IMR-90 (cell line): Measurements from ENCODE around the gene RETN. TPM values are rescaled to one million over a fixed set of nuclear protein-coding genes. Genes with fewer than 3 reads are reported as not detected.

ENCODE experiments used
- ATAC-seq: fragments of 200-7000 bp; cut with Tn5 transposase; 2 replicates; pipeline ENCODE4 v1.9.1; 2020; ENCODE audit warnings: low read depth, mild to moderate bottlenecking, moderate library complexity
- BruUV-seq: library from RNA; stranded (reverse); fragments of 400-500 nt; replicated peaks from 2 replicates; lab custom pipeline; 2021; lab: Mats Ljungman, UMichigan
- CTCF ChIA-PET: fragments of 300-600 bp; formaldehyde crosslinking; extraction: SDS; loops from one replicate; lab custom pipeline; 2021; ENCODE audit warnings: antibody characterized with exemption; lab: Yijun Ruan, JAX
- POLR2A ChIA-PET: fragments of 300-600 bp; sonication (Branson Sonifier 250); formaldehyde crosslinking; loops from one replicate; lab custom pipeline; 2022; ENCODE audit warnings: antibody characterized with exemption; ENCODE audit not compliant: unreplicated experiment; lab: Charles Lee
- DNase-seq: peaks from one replicate; pipeline ENCODE4 v3.0.0; 2013
- H2AFZ ChIP-seq: replicated peaks from 2 replicates; pipeline ENCODE3; 2013; ENCODE audit warnings: low read length, mild to moderate bottlenecking; ENCODE audit not compliant: poor library complexity
- H2AK5ac ChIP-seq: 2 replicates; pipeline ENCODE4 v1.6.1; 2013; ENCODE audit warnings: low read depth, low read length, inconsistent platforms
- H2AK9ac ChIP-seq: replicated peaks from 2 replicates; pipeline ENCODE3; 2013; ENCODE audit warnings: mild to moderate bottlenecking, low read depth, low read length, moderate library complexity; ENCODE audit not compliant: poor library complexity
- H2BK120ac ChIP-seq: 2 replicates; pipeline ENCODE4 v1.6.1; 2013; ENCODE audit warnings: low read depth, low read length, inconsistent platforms
- H2BK15ac ChIP-seq: 3 replicates; pipeline ENCODE4 v1.6.1; 2013; ENCODE audit warnings: low read depth, low read length, inconsistent platforms
- H2BK20ac ChIP-seq: 2 replicates; pipeline ENCODE4 v1.6.1; 2013; ENCODE audit warnings: low read depth, mild to moderate bottlenecking, inconsistent platforms, low read length, moderate library complexity
- H2BK5ac ChIP-seq: 2 replicates; pipeline ENCODE4 v1.6.1; 2013; ENCODE audit warnings: mild to moderate bottlenecking, low read depth, low read length, inconsistent platforms; ENCODE audit not compliant: poor library complexity, severe bottlenecking
- H3K14ac ChIP-seq: replicated peaks from 2 replicates; pipeline ENCODE4 v1.6.1; 2013; ENCODE audit warnings: low read depth, low read length, inconsistent platforms
- H3K18ac ChIP-seq: 2 replicates; pipeline ENCODE4 v1.6.1; 2013; ENCODE audit warnings: low read depth, low read length, control low read depth
- H3K23ac ChIP-seq: 2 replicates; pipeline ENCODE4 v1.6.1; 2013; ENCODE audit warnings: low read depth, low read length, inconsistent platforms
- H3K27ac ChIP-seq: 2 replicates; pipeline ENCODE4 v1.5.1; 2013; ENCODE audit warnings: mild to moderate bottlenecking, control low read depth, low read length; ENCODE audit not compliant: insufficient read depth
- H3K27me3 ChIP-seq: 2 replicates; pipeline ENCODE4 v1.6.1; 2013; ENCODE audit warnings: low read length; ENCODE audit not compliant: control insufficient read depth, insufficient read depth
- H3K36me3 ChIP-seq: 2 replicates; pipeline ENCODE4 v1.6.1; 2013; ENCODE audit warnings: low read length, mixed read lengths; ENCODE audit not compliant: control insufficient read depth, insufficient read depth
- H3K4ac ChIP-seq: 2 replicates; pipeline ENCODE4 v1.6.1; 2013; ENCODE audit warnings: low read depth, low read length, inconsistent platforms
- H3K4me1 ChIP-seq: 2 replicates; pipeline ENCODE4 v1.6.1; 2013; ENCODE audit warnings: low read length, mixed read lengths; ENCODE audit not compliant: control insufficient read depth, insufficient read depth
- H3K4me2 ChIP-seq: 2 replicates; pipeline ENCODE4 v1.6.1; 2013; ENCODE audit warnings: low read depth, mild to moderate bottlenecking, control low read depth, low read length, moderate library complexity
- H3K4me3 ChIP-seq: 2 replicates; pipeline ENCODE4 v1.5.1; 2013; ENCODE audit warnings: low read depth, mild to moderate bottlenecking, control low read depth, low read length, moderate library complexity; ENCODE audit not compliant: insufficient read depth
- H3K56ac ChIP-seq: 2 replicates; pipeline ENCODE4 v1.6.1; 2013; ENCODE audit warnings: low read length, inconsistent platforms; ENCODE audit not compliant: insufficient read depth; ENCODE audit errors: extremely low read depth
- H3K79me1 ChIP-seq, 2 experiments: 2 replicates each; pipeline ENCODE4 v1.6.1; 2013; ENCODE audit warnings: low read length in 2 of 2, inconsistent platforms in 1 of 2, low read depth in 1 of 2
- H3K9ac ChIP-seq: 2 replicates; pipeline ENCODE4 v1.6.1; 2013; ENCODE audit warnings: low read depth, low read length, control low read depth
- H3K9me1 ChIP-seq: 2 replicates; pipeline ENCODE4 v1.6.1; 2013; ENCODE audit warnings: low read length, inconsistent platforms; ENCODE audit not compliant: insufficient read depth
- H3K9me3 ChIP-seq: 2 replicates; pipeline ENCODE4 v1.6.1; 2013; ENCODE audit warnings: low read length; ENCODE audit not compliant: control insufficient read depth, insufficient read depth
- H4K20me1 ChIP-seq: 2 replicates; pipeline ENCODE4 v1.6.1; 2013; ENCODE audit warnings: low read length, inconsistent platforms; ENCODE audit not compliant: insufficient read depth
- H4K5ac ChIP-seq: 2 replicates; pipeline ENCODE4 v1.6.1; 2013; ENCODE audit warnings: mild to moderate bottlenecking, low read depth, low read length, control low read depth
- H4K8ac ChIP-seq, 2 experiments: 2 replicates each; pipeline ENCODE4 v1.6.1; 2013; ENCODE audit warnings: low read depth in 2 of 2, low read length in 2 of 2, control low read depth in 1 of 2, inconsistent platforms in 1 of 2
- H4K91ac ChIP-seq: 2 replicates; pipeline ENCODE4 v1.6.1; 2013; ENCODE audit warnings: low read depth, low read length, inconsistent platforms; ENCODE audit not compliant: insufficient read depth
- BHLHE40 ChIP-seq: fragments of 150-350 bp; IDR thresholded peaks from 2 replicates; pipeline ENCODE4 v1.6.1; 2016; ENCODE audit warnings: mild to moderate bottlenecking, low read depth, low read length
- CEBPB ChIP-seq: IDR thresholded peaks from 2 replicates; pipeline ENCODE4 v1.6.1; 2012; ENCODE audit warnings: low read depth, low read length, improper control_type of control experiment
- CHD1 ChIP-seq: IDR thresholded peaks from 2 replicates; pipeline ENCODE4 v1.6.1; 2012; ENCODE audit warnings: low read depth, low read length, improper control_type of control experiment
- ELK1 ChIP-seq: fragments of 150-350 bp; IDR thresholded peaks from 2 replicates; pipeline ENCODE4 v1.6.1; 2016; ENCODE audit warnings: low read depth, mild to moderate bottlenecking, low read length, moderate library complexity, borderline replicate concordance
- FOS ChIP-seq: fragments of 150-350 bp; IDR thresholded peaks from 2 replicates; pipeline ENCODE4 v1.6.1; 2016; ENCODE audit warnings: low read depth, low read length
- MAFK ChIP-seq: IDR thresholded peaks from 2 replicates; pipeline ENCODE4 v1.6.1; 2012; ENCODE audit warnings: low read depth, low read length, improper control_type of control experiment
- MXI1 ChIP-seq: IDR thresholded peaks from 2 replicates; pipeline ENCODE4 v1.6.1; 2012; ENCODE audit warnings: low read depth, mild to moderate bottlenecking, low read length, moderate library complexity, borderline replicate concordance
- NFE2L2 ChIP-seq: fragments of 150-350 bp; IDR thresholded peaks from 2 replicates; pipeline ENCODE4 v1.6.1; 2016; ENCODE audit warnings: low read depth, mild to moderate bottlenecking, low read length
- RAD21 ChIP-seq: IDR thresholded peaks from 2 replicates; pipeline ENCODE4 v1.6.1; 2012; ENCODE audit warnings: low read length, improper control_type of control experiment
- RCOR1 ChIP-seq: IDR thresholded peaks from 2 replicates; pipeline ENCODE4 v1.6.1; 2012; ENCODE audit warnings: mild to moderate bottlenecking, low read length, improper control_type of control experiment; ENCODE audit not compliant: insufficient replicate concordance
- RFX5 ChIP-seq: IDR thresholded peaks from 2 replicates; pipeline ENCODE4 v1.8.0; 2012; ENCODE audit warnings: low read depth, mild to moderate bottlenecking, low read length, moderate library complexity
- SMC3 ChIP-seq: fragments of 150-350 bp; IDR thresholded peaks from 2 replicates; pipeline ENCODE4 v1.6.1; 2016; ENCODE audit warnings: low read depth, mild to moderate bottlenecking, antibody characterized with exemption, low read length, moderate library complexity
- WGBS, 2 experiments: methylation state at CpG; one replicate each; pipeline versions ENCODE4 v1.1.5 to v1.1.7; 2013; ENCODE audit warnings: missing lambda C conversion rate in 2 of 2; ENCODE audit not compliant: insufficient read length in 1 of 2; ENCODE audit errors: extremely low coverage in 2 of 2; 5-methylcytosine and 5-hydroxymethylcytosine counted together
- dilution Hi-C: fragments of 300-500 bp; cut with HindIII; formaldehyde crosslinking; loops from one replicate; pipeline ENCODE4 v1.14.3; 2018; ENCODE audit warnings: low sequenced_read_pairs; ENCODE audit not compliant: unreplicated experiment
- in situ Hi-C: fragments of 300-500 bp; cut with MboI; formaldehyde crosslinking; loops from 3 replicates; pipeline ENCODE4 v1.14.3; 2019; ENCODE audit warnings: low sequenced_read_pairs, inconsistent platforms, mixed read lengths
- intact Hi-C: fragments of 100-400 bp; cut with micrococcal nuclease; formaldehyde crosslinking; loops from 2 replicates; pipeline ENCODE4 v1.10.0; 2022
- polyA plus RNA-seq, 3 experiments: library from polyadenylated mRNA; depleted of rRNA; stranded (reverse); fragments of >200 nt; gene quantifications; 2 replicates each; pipeline ENCODE4 v1.2.3, GENCODE V29; 2012; ENCODE audit warnings: low replicate concordance in 1 of 3
- total RNA-seq: library from RNA; depleted of rRNA; stranded (reverse); fragments of >200 nt; gene quantifications from 2 replicates; pipeline ENCODE4 v1.2.3, GENCODE V29; 2012

The RETN gene
- total and polyA plus RNA-seq, 2 of the 4 experiments (the other 2 are of a cell fraction) = not detected

- Histone ChIP-seq H3K23ac (no peak overlapping the region), H3K18ac (no peak overlapping the region), H4K5ac (no peak overlapping the region), H3K56ac (no peak overlapping the region), H4K8ac (no peak overlapping the region), H3K9me3 (no peaks in the 10 kb centered on the region), H2BK20ac (no peak overlapping the region), H4K91ac (no peak overlapping the region), H3K9ac (no peak overlapping the region), H2AK5ac (no peak overlapping the region), H2AK9ac (no peak overlapping the region), H4K20me1 (no peaks in the 10 kb centered on the region), H3K4me3 (no peak overlapping the region), H2BK120ac (no peak overlapping the region), H3K27ac (no peak overlapping the region), H2AFZ (no peak overlapping the region), H3K4ac (no peak overlapping the region), H3K9me1 (no peaks in the 10 kb centered on the region), H2BK15ac (no peak overlapping the region), H3K36me3 (no peaks in the 10 kb centered on the region), H3K27me3 (peaks cover 10% of the 10 kb centered on the region; the same call in 1 of the 2 replicates), H3K4me2 (no peak overlapping the region), H3K79me1 (no peaks in the 10 kb centered on the region), H3K14ac (no peak overlapping the region), H3K4me1 (no peaks in the 10 kb centered on the region), H2BK5ac (no peak overlapping the region)
- WGBS, 2 experiments = 100% methylated on average over 2 of the region's 6 CpGs; no CpG with 5 or more reads in 1 of the 2 experiments
- POLR2A ChIA-PET = no interaction called here
- dilution Hi-C loops (no loop called here), in situ Hi-C loops (no loop called here), intact Hi-C loops (no loop called here)
- TF ChIP-seq CHD1 (no peak), NFE2L2 (no peak), SMC3 (no peak), BHLHE40 (no peak), CEBPB (no peak), RCOR1 (no peak), MAFK (no peak), ELK1 (no peak), MXI1 (no peak), FOS (no peak), RAD21 (no peak), RFX5 (no peak)
- DNase-seq (no peak), ATAC-seq (no peak)
- no TSS peak for BruUV-seq
- CTCF ChIA-PET = no interaction called here
These were observed 35.6 kb downstream of the RETN start for GRCh38 chr19:7704280-7705060.
